H1 (cell line): ENCODE results near the gene DDX1. TPM values are rescaled to one million over a fixed set of nuclear protein-coding genes. Genes with fewer than 3 reads are reported as not detected.

Source experiments
- CTCF ChIA-PET: fragments of 300-600 bp; sonication (Branson Sonifier 250); formaldehyde crosslinking; loops from one replicate; lab custom pipeline; 2021; ENCODE audit not compliant: partially characterized antibody; lab: Charles Lee
- POLR2A ChIA-PET: fragments of 300-600 bp; sonication (Branson Sonifier 250); formaldehyde crosslinking; loops from one replicate; lab custom pipeline; 2021; ENCODE audit warnings: inconsistent platforms; ENCODE audit not compliant: partially characterized antibody; lab: Charles Lee
- DNase-seq, 2 experiments: peaks; one replicate each; pipeline versions ENCODE4 v3.0.0 to v3.0.0-alpha.2; 2010 to 2022; ENCODE audit warnings: low spot score in 2 of 2, low read depth in 1 of 2, mixed read lengths in 1 of 2
- FAIRE-seq: peaks from 2 replicates; lab custom pipeline; 2011; peaks lifted over from hg19 to GRCh38; lab: Jason Lieb, UNC
- H2AFZ ChIP-seq: 2 replicates; pipeline ENCODE4 v1.8.1; 2012; ENCODE audit warnings: low read length, inconsistent platforms
- H2AK5ac ChIP-seq: 2 replicates; pipeline ENCODE4 v1.6.1; 2013; ENCODE audit warnings: low read depth, low read length
- H2BK120ac ChIP-seq: replicated peaks from 2 replicates; pipeline ENCODE3; 2013; ENCODE audit warnings: low read depth, low read length, inconsistent platforms
- H2BK12ac ChIP-seq: 2 replicates; pipeline ENCODE4 v1.6.1; 2013; ENCODE audit warnings: low read depth, low read length
- H2BK15ac ChIP-seq: 2 replicates; pipeline ENCODE4 v1.6.1; 2013; ENCODE audit warnings: low read length
- H2BK20ac ChIP-seq: 2 replicates; pipeline ENCODE4 v1.6.1; 2013; ENCODE audit warnings: low read length
- H2BK5ac ChIP-seq: 2 replicates; pipeline ENCODE4 v1.6.1; 2013; ENCODE audit warnings: low read depth, low read length
- H3K14ac ChIP-seq: 2 replicates; pipeline ENCODE4 v1.6.1; 2013; ENCODE audit warnings: inconsistent platforms; ENCODE audit not compliant: insufficient read length
- H3K18ac ChIP-seq: 2 replicates; pipeline ENCODE4 v1.6.1; 2013; ENCODE audit warnings: low read length; ENCODE audit errors: extremely low read depth
- H3K23ac ChIP-seq: 2 replicates; pipeline ENCODE4 v1.6.1; 2013; ENCODE audit warnings: inconsistent platforms; ENCODE audit not compliant: insufficient read length
- H3K23me2 ChIP-seq: 2 replicates; pipeline ENCODE4 v1.6.1; 2013; ENCODE audit warnings: low read depth, low read length
- H3K27ac ChIP-seq: 2 replicates; pipeline ENCODE4 v1.6.1; 2011; ENCODE audit warnings: low read depth, low read length, inconsistent platforms
- H3K27me3 ChIP-seq, 4 experiments: replicated peaks in 1 of 4; 1 replicate in 1 of 4; 2 replicates in 3 of 4; pipeline versions ENCODE4 v1.6.1 to v1.8.1; 2011 to 2013; ENCODE audit warnings: low read length in 3 of 4, mild to moderate bottlenecking in 3 of 4, inconsistent platforms in 2 of 4, mixed read lengths in 2 of 4, moderate library complexity in 1 of 4; ENCODE audit not compliant: control insufficient read depth in 3 of 4, insufficient read depth in 3 of 4; ENCODE audit errors: extremely low read depth in 1 of 4
- H3K36me3 ChIP-seq, 4 experiments: 2 replicates each; pipeline versions ENCODE4 v1.6.1 to v1.8.1; 2011 to 2013; ENCODE audit warnings: mild to moderate bottlenecking in 4 of 4, low read length in 3 of 4, moderate library complexity in 2 of 4, control low read depth in 1 of 4, inconsistent platforms in 1 of 4; ENCODE audit not compliant: insufficient read depth in 4 of 4, control insufficient read depth in 2 of 4
- H3K4ac ChIP-seq: replicated peaks from 2 replicates; pipeline ENCODE3; 2013; ENCODE audit warnings: low read length, low read depth, mixed read lengths, inconsistent platforms; ENCODE audit not compliant: insufficient read length
- H3K4me1 ChIP-seq, 4 experiments: replicated peaks in 1 of 4; 1 replicate in 1 of 4; 2 replicates in 3 of 4; pipeline versions ENCODE4 v1.6.1 to v1.8.1; 2011 to 2013; ENCODE audit warnings: low read length in 3 of 4, inconsistent platforms in 2 of 4, mixed read lengths in 1 of 4; ENCODE audit not compliant: insufficient read depth in 4 of 4, control insufficient read depth in 3 of 4
- H3K4me2 ChIP-seq, 2 experiments: 2 replicates each; pipeline versions ENCODE4 v1.6.1 to v1.8.1; 2011 to 2013; ENCODE audit warnings: low read depth in 2 of 2, low read length in 2 of 2, control low read depth in 1 of 2, inconsistent platforms in 1 of 2, mild to moderate bottlenecking in 1 of 2; ENCODE audit not compliant: insufficient read depth in 1 of 2
- H3K4me3 ChIP-seq, 4 experiments: fragments of 200-600, 300-600 bp in 1 of 4; sonication (generic), shearing (Covaris generic), sonication (Bioruptor Twin) in 1 of 4; 2 replicates each; pipeline versions ENCODE4 v1.5.1 to v1.8.1; 2011 to 2016; ENCODE audit warnings: low read length in 4 of 4, low read depth in 3 of 4, control low read depth in 2 of 4, inconsistent platforms in 2 of 4, mild to moderate bottlenecking in 2 of 4, mixed read lengths in 1 of 4, moderate library complexity in 1 of 4; ENCODE audit not compliant: insufficient read depth in 2 of 4; ENCODE audit errors: extremely low read depth in 1 of 4
- H3K56ac ChIP-seq: replicated peaks from 2 replicates; pipeline ENCODE3; 2013; ENCODE audit warnings: low read depth, mild to moderate bottlenecking, mixed read lengths, low read length, inconsistent platforms; ENCODE audit not compliant: insufficient read length
- H3K79me1 ChIP-seq: 2 replicates; pipeline ENCODE4 v1.6.1; 2013; ENCODE audit warnings: low read depth, low read length, control low read depth
- H3K79me2 ChIP-seq, 2 experiments: 2 replicates each; pipeline versions ENCODE4 v1.6.1 to v1.8.1; 2012 to 2013; ENCODE audit warnings: low read length in 2 of 2, mild to moderate bottlenecking in 2 of 2, inconsistent platforms in 1 of 2; ENCODE audit not compliant: insufficient read depth in 2 of 2, control insufficient read depth in 1 of 2
- H3K9ac ChIP-seq, 4 experiments: replicated peaks in 1 of 4; 1 replicate in 1 of 4; 2 replicates in 3 of 4; pipeline versions ENCODE4 v1.6.1 to v1.8.1; 2011 to 2013; ENCODE audit warnings: low read depth in 3 of 4, low read length in 3 of 4, control low read depth in 2 of 4, mild to moderate bottlenecking in 2 of 4, moderate library complexity in 2 of 4, inconsistent platforms in 1 of 4; ENCODE audit errors: extremely low read depth in 1 of 4
- H3K9me3 ChIP-seq, 2 experiments: 2 replicates each; pipeline versions ENCODE4 v1.6.1 to v1.8.1; 2012 to 2013; ENCODE audit warnings: mild to moderate bottlenecking in 2 of 2, moderate library complexity in 2 of 2, control low read depth in 1 of 2, inconsistent platforms in 1 of 2, low read depth in 1 of 2, low read length in 1 of 2, mixed read lengths in 1 of 2; ENCODE audit not compliant: insufficient read depth in 2 of 2
- H4K20me1 ChIP-seq, 2 experiments: replicated peaks in 1 of 2; 2 replicates each; pipeline versions ENCODE3 to v1.8.1; 2011 to 2013; ENCODE audit warnings: inconsistent platforms in 2 of 2, low read length in 2 of 2, mild to moderate bottlenecking in 1 of 2; ENCODE audit not compliant: insufficient read depth in 2 of 2, control insufficient read depth in 1 of 2
- H4K5ac ChIP-seq: 2 replicates; pipeline ENCODE4 v1.6.1; 2013; ENCODE audit warnings: low read length, low read depth, mixed read lengths, inconsistent platforms; ENCODE audit not compliant: insufficient read length
- H4K8ac ChIP-seq: 2 replicates; pipeline ENCODE4 v1.8.0; 2013; ENCODE audit warnings: mild to moderate bottlenecking, moderate library complexity, low read length, inconsistent platforms; ENCODE audit not compliant: insufficient read depth; ENCODE audit errors: extremely low read depth
- H4K91ac ChIP-seq: replicated peaks from 2 replicates; pipeline ENCODE3; 2013; ENCODE audit warnings: low read length, mixed read lengths, inconsistent platforms; ENCODE audit not compliant: insufficient read length
- CBX5 ChIP-seq: fragments of 300-800, 300-1000 bp; sonication (generic); IDR thresholded peaks from 2 replicates; pipeline ENCODE4 v1.7.1; 2016; ENCODE audit warnings: antibody characterized with exemption, low read length, low read depth
- CTBP2 ChIP-seq: IDR thresholded peaks from 2 replicates; pipeline ENCODE4 v1.7.0; 2011; ENCODE audit warnings: borderline replicate concordance, mild to moderate bottlenecking, moderate library complexity, mixed read lengths, low read length; ENCODE audit not compliant: insufficient read depth, insufficient read length
- CTCF ChIP-seq, 3 experiments: IDR thresholded peaks; 1 replicate in 2 of 3; 2 replicates in 1 of 3; pipeline versions ENCODE4 v1.5.1 to v1.6.1; 2011; ENCODE audit warnings: low read length in 3 of 3, mild to moderate bottlenecking in 3 of 3, inconsistent platforms in 2 of 3, low read depth in 1 of 3, moderate library complexity in 1 of 3; ENCODE audit not compliant: insufficient read depth in 1 of 3; ENCODE audit errors: control extremely low read depth in 1 of 3
- EGR1 ChIP-seq: IDR thresholded peaks from 2 replicates; pipeline ENCODE4 v1.6.1; 2011; ENCODE audit warnings: low read depth, low read length, borderline replicate concordance
- JUND ChIP-seq: IDR thresholded peaks from 2 replicates; pipeline ENCODE4 v1.6.1; 2011; ENCODE audit warnings: mild to moderate bottlenecking, improper control_type of control experiment, low read length
- KDM5A ChIP-seq: fragments of 200-600 bp; IDR thresholded peaks from 2 replicates; pipeline ENCODE4 v1.7.1; 2012; ENCODE audit warnings: mild to moderate bottlenecking, low read length, inconsistent platforms, mixed read lengths
- NRF1 ChIP-seq: IDR thresholded peaks from 2 replicates; pipeline ENCODE4 v1.6.1; 2011; ENCODE audit warnings: mild to moderate bottlenecking, low read depth, low read length, improper control_type of control experiment
- POLR2A ChIP-seq, 2 experiments: IDR thresholded peaks; 1 replicate in 1 of 2; 2 replicates in 1 of 2; pipeline ENCODE4 v1.6.1; 2011; ENCODE audit warnings: low read depth in 2 of 2, low read length in 2 of 2, mild to moderate bottlenecking in 2 of 2; ENCODE audit errors: control extremely low read depth in 1 of 2
- POLR2AphosphoS5 ChIP-seq: IDR thresholded peaks from 2 replicates; pipeline ENCODE4 v1.6.1; 2011; ENCODE audit warnings: low read depth, low read length
- RNF2 ChIP-seq: fragments of 200-900, 300-1000 bp; sonication (generic); IDR thresholded peaks from 2 replicates; pipeline ENCODE4 v1.7.1; 2016; ENCODE audit warnings: borderline replicate concordance, low read depth, mild to moderate bottlenecking, antibody characterized with exemption, low read length; ENCODE audit not compliant: poor library complexity, severe bottlenecking; ENCODE audit errors: missing control alignments
- SIX5 ChIP-seq: IDR thresholded peaks from 2 replicates; pipeline ENCODE4 v1.6.1; 2011; ENCODE audit warnings: mild to moderate bottlenecking, low read depth, low read length
- WGBS, 2 experiments: shearing (Covaris generic) in 1 of 2; methylation state at CpG; one replicate each; pipeline versions ENCODE4 v1.1.6 to v1.1.7; 2013 to 2015; ENCODE audit warnings: low lambda C conversion rate in 2 of 2, mixed read lengths in 2 of 2, inconsistent platforms in 1 of 2, low coverage in 1 of 2, missing lambda C conversion rate in 1 of 2; ENCODE audit not compliant: insufficient replicate concordance in 2 of 2, insufficient coverage in 1 of 2, insufficient read length in 1 of 2; ENCODE audit errors: extremely low coverage in 1 of 2, missing lambda C conversion rate in 1 of 2; 5-methylcytosine and 5-hydroxymethylcytosine counted together
- polyA plus RNA-seq, 7 experiments: library from polyadenylated mRNA; depleted of rRNA in 3 of 7; stranded (reverse) in 5 of 7; unstranded in 2 of 7; fragments of >200 nt in 5 of 7; fragments of 200-250 nt in 2 of 7; gene quantifications; 1 replicate in 5 of 7; 2 replicates in 1 of 7; 4 replicates in 1 of 7; pipeline versions ENCODE4 v1.2.1 to v1.2.3, GENCODE V29; 2011 to 2013; ENCODE audit warnings: missing spikeins in 2 of 7, mixed read lengths in 2 of 7
- total RNA-seq: library from RNA; stranded (reverse); fragmentation: NEBNext Ultra II Directional; extraction: Animal tissue kit (Norgen Biotek cat#: 25700); gene quantifications from 2 replicates; pipeline ENCODE4 v1.2.1, GENCODE V29; 2021

The DDX1 gene
- total and polyA plus RNA-seq, 2 of the 8 experiments (the other 6 are each of a cell fraction or from before 2014, with no cell fraction given) = 51.1 to 161 TPM

GRCh38 chr2:15657759-15658158 lies 66.1 kb downstream of the DDX1 start:
- no peak overlapping the region for H3K23ac ChIP-seq
- H2BK5ac ChIP-seq = no peak overlapping the region
- H2AK5ac ChIP-seq = no peak overlapping the region
- TF ChIP-seq CTCF (IDR thresholded peaks at IDR 0.05; ENCODE audit: control extremely low read depth in 1 of 3, insufficient read depth in 1 of 3, low read depth in 1 of 3, low read length in 3 of 3) = no peak
- no peak for TF ChIP-seq SIX5
- no peak for TF ChIP-seq CBX5
- TF ChIP-seq JUND = no peak
- no peak for TF ChIP-seq EGR1
- no peak for TF ChIP-seq KDM5A
- no peak for TF ChIP-seq RNF2
- no peak for TF ChIP-seq CTBP2
- no peak for TF ChIP-seq POLR2AphosphoS5
- no peak for TF ChIP-seq NRF1
- TF ChIP-seq POLR2A (IDR thresholded peaks at IDR 0.05; ENCODE audit: control extremely low read depth in 1 of 2, low read depth in 2 of 2, low read length in 2 of 2) = no peak
- H2BK12ac ChIP-seq = no peak overlapping the region
- H3K79me1 ChIP-seq = no peaks in the 10 kb centered on the region
- no peak overlapping the region for H4K8ac ChIP-seq
- no peaks in the 10 kb centered on the region for H3K9me3 ChIP-seq
- no peak overlapping the region for H3K4me2 ChIP-seq
- WGBS, 2 experiments = 81% methylated on average over 9 of the region's 9 CpGs; no CpG with 5 or more reads in 1 of the 2 experiments
- ChIA-PET CTCF (interaction anchor here (2.9 to 5.1 kb wide), 2 partner anchors 20 to 91 kb away, joined by 11 to 15 read pairs; no protein-coding TSS in a partner anchor), POLR2A (no interaction called here)
- H3K27me3 ChIP-seq = no peaks in the 10 kb centered on the region
- no peaks in the 10 kb centered on the region for H3K36me3 ChIP-seq
- no peak overlapping the region for H2BK120ac ChIP-seq
- H3K18ac ChIP-seq = no peak overlapping the region
- H4K5ac ChIP-seq = no peak overlapping the region
- H2BK20ac ChIP-seq = no peak overlapping the region
- no peak overlapping the region for H3K27ac ChIP-seq
- H3K4ac ChIP-seq = no peak overlapping the region
- no peaks in the 10 kb centered on the region for H3K79me2 ChIP-seq
- H4K91ac ChIP-seq = no peak overlapping the region
- H3K14ac ChIP-seq = no peak overlapping the region
- no peak overlapping the region for H2AFZ ChIP-seq
- H3K56ac ChIP-seq = no peak overlapping the region
- H2BK15ac ChIP-seq = no peak overlapping the region
- H3K4me3 ChIP-seq = no peak overlapping the region
- H3K4me1 ChIP-seq = no peaks in the 10 kb centered on the region; a peak in 2 of 7 replicates
- no peak overlapping the region for H3K9ac ChIP-seq
- DNase-seq (no peak), FAIRE-seq (no peak)
- no peaks in the 10 kb centered on the region for H3K23me2 ChIP-seq
- H4K20me1 ChIP-seq = no peaks in the 10 kb centered on the region
